ENCODE results near the gene HDHD5.
A peak's percentile ranks its signal among the peaks of the same experiment; 100 is the strongest.
"Not testable (repeated sequence)": the region's sequence is repeated elsewhere in the genome, so short reads cannot be mapped to it uniquely, and the experiment has no call there.

HDHD5 gene

GRCh38 chr22:17152971-17153370 lies 6.1 kb downstream of the HDHD5 start:
- no peak for DNase-seq

- DNase-seq = no peak
These were observed 6.7 kb downstream of the HDHD5 start for GRCh38 chr22:17152340-17152739.

- DNase-seq = no peak
These were observed 9.8 kb downstream of the HDHD5 start for GRCh38 chr22:17149076-17149815.

- DNase-seq = not testable (repeated sequence)
These were observed 11.6 kb downstream of the HDHD5 start for GRCh38 chr22:17147458-17147857.

GRCh38 chr22:17145021-17145680 lies 13.9 kb downstream of the HDHD5 start:
- DNase-seq = no peak

GRCh38 chr22:17143826-17144225 lies 15.3 kb downstream of the HDHD5 start:
- DNase-seq = no peak

GRCh38 chr22:17143101-17143500 lies 16.0 kb downstream of the HDHD5 start:
- no peak for DNase-seq

- DNase-seq = no peak
These were observed 18.0 kb downstream of the HDHD5 start for GRCh38 chr22:17140826-17141766.

- DNase-seq = no peak
These were observed 19.1 kb downstream of the HDHD5 start for GRCh38 chr22:17140022-17140421.

- DNase-seq = no peak
These were observed 20.6 kb downstream of the HDHD5 start for GRCh38 chr22:17138513-17138912.

- DNase-seq = no peak
These were observed 21.1 kb downstream of the HDHD5 start for GRCh38 chr22:17137861-17138425.

- DNase-seq = no peak
These were observed 21.9 kb downstream of the HDHD5 start for GRCh38 chr22:17137170-17137569.

GRCh38 chr22:17135153-17135760 lies 23.8 kb downstream of the HDHD5 start:
- DNase-seq = no peak

GRCh38 chr22:17133137-17133536 lies 25.9 kb downstream of the HDHD5 start:
- DNase-seq = no peak

GRCh38 chr22:17132112-17132511 lies 27.0 kb downstream of the HDHD5 start:
- no peak for DNase-seq

GRCh38 chr22:17131686-17132085 lies 27.4 kb downstream of the HDHD5 start:
- DNase-seq = no peak

GRCh38 chr22:17130199-17130598 lies 28.9 kb downstream of the HDHD5 start:
- DNase-seq = no peak

GRCh38 chr22:17121233-17122195 lies 37.6 kb downstream of the HDHD5 start, which contains the start of gene TMEM121B:
Gene TMEM121B (minus strand): TSS chr22:17121360. CDS start chr22:17121127, 233 bp downstream.
- DNase-seq = peak; percentile 21

- DNase-seq = peak; percentile 39
These were observed 38.3 kb downstream of the HDHD5 start for GRCh38 chr22:17120711-17121232.

- peak; percentile 59 for DNase-seq
These were observed 38.8 kb downstream of the HDHD5 start for GRCh38 chr22:17120281-17120680.

Data from activated naive CD4-positive, alpha-beta T cell treated with Interleukin-2 at 50 U/mL for 16 hours (primary cell).